Testis (tissue), 2 donors: Measurements from ENCODE around the gene SERTAD3.

Experiments
- POLR2A ChIP-seq: fragments of 450-650 bp; IDR thresholded peaks from one replicate; pipeline ENCODE4 v1.6.1; 2017; ENCODE audit warnings: antibody characterized with exemption, mild to moderate bottlenecking, moderate library complexity
- TF ChIP-seq, protein P1 (sequence below), 3 experiments: fragments of 450-650 bp in 2 of 3; fragments of 200-600 bp in 1 of 3; sonication (generic) in 1 of 3; IDR thresholded peaks; one replicate each; pipeline ENCODE4 v1.5.1; 2016 to 2019; ENCODE audit warnings: antibody characterized with exemption in 3 of 3, mild to moderate bottlenecking in 2 of 3, moderate library complexity in 1 of 3

DNA sequence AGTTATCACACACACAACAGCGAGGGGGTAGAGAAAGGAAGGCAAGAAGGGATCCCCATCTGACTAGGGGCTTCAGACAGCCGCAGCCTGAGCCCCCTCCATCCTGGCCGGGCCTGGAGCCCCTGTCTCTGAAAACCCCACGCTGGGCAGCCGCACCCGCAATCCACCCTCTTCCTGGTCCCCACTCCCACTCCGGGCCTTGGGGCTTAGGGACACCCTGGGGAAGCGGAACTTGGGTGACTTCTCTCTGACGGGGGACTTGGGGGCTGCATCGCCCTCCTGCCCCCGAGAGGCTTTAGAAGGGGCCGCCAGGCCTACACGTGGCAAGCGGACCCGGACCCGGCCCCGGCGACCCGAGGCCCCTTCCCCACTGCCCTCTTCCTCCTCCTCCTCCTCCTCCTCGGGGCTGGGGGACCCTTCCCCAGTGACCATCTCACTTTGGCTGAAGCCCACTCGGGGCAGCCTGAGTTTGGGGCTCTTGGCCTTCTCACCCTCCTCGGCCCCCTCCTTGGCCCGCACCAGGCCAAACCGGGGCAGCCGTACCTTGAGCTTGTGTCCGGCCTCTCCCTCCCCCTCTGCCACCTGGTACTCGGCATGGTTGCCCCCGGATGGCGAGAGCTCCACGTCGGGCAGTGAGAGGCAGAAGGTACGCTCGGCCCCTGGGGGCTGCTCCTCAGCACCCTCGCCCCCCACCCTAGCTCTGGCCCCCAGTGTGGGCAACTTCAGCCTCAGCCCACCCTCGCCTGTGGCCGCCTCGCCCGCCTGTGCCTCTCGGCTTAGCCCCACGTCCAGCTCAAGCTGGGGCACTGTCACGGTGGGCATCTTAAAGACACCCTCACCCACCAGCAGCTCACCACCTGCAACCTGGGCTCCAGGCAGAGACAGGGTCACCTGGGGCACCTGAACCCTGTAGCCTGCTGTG lies 50.0 kb downstream of the SERTAD3 start:
- TF ChIP-seq POLR2A: no peak
- TF ChIP-seq, protein P1, sequence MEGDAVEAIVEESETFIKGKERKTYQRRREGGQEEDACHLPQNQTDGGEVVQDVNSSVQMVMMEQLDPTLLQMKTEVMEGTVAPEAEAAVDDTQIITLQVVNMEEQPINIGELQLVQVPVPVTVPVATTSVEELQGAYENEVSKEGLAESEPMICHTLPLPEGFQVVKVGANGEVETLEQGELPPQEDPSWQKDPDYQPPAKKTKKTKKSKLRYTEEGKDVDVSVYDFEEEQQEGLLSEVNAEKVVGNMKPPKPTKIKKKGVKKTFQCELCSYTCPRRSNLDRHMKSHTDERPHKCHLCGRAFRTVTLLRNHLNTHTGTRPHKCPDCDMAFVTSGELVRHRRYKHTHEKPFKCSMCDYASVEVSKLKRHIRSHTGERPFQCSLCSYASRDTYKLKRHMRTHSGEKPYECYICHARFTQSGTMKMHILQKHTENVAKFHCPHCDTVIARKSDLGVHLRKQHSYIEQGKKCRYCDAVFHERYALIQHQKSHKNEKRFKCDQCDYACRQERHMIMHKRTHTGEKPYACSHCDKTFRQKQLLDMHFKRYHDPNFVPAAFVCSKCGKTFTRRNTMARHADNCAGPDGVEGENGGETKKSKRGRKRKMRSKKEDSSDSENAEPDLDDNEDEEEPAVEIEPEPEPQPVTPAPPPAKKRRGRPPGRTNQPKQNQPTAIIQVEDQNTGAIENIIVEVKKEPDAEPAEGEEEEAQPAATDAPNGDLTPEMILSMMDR (IDR thresholded peaks at IDR 0.05): no peak
